Ovary (tissue), 9 donors: ENCODE results near the gene DNMT3A. TPM values are rescaled to one million over a fixed set of nuclear protein-coding genes. Genes with fewer than 3 reads are reported as not detected.

ENCODE experiments used
- DNase-seq, 5 donors: peaks; one replicate each; pipeline ENCODE4 v3.0.0-alpha.2; 2019 to 2020
- H3K27ac ChIP-seq, 2 donors: fragments of 200-600 bp; one replicate each; pipeline versions ENCODE4 v1.5.1 to v1.8.0; 2019 to 2022
- H3K27me3 ChIP-seq: fragments of 200-600 bp; one replicate; pipeline ENCODE4 v1.8.0; 2022
- H3K36me3 ChIP-seq: fragments of 200-600 bp; sonication (generic); one replicate; pipeline ENCODE4 v1.5.1; 2019
- H3K4me1 ChIP-seq: one replicate; pipeline ENCODE4 v1.8.1; 2013; ENCODE audit warnings: mild to moderate bottlenecking, moderate library complexity; ENCODE audit not compliant: insufficient read depth
- H3K4me3 ChIP-seq: fragments of 200-600 bp; sonication (generic); one replicate; pipeline ENCODE4 v1.5.1; 2017
- H3K9me3 ChIP-seq, 2 donors: fragments of 200-600 bp in 1 of 2; sonication (generic) in 1 of 2; one replicate each; pipeline versions ENCODE4 v1.5.1 to v1.8.1; 2013 to 2019; ENCODE audit warnings: mild to moderate bottlenecking in 1 of 2, moderate library complexity in 1 of 2
- CTCF ChIP-seq, 3 donors: fragments of 450-650 bp in 2 of 3; fragments of 200-600 bp in 1 of 3; IDR thresholded peaks; one replicate each; pipeline versions ENCODE4 v1.5.1 to v1.8.0; 2016 to 2022; ENCODE audit warnings: antibody characterized with exemption in 3 of 3, mild to moderate bottlenecking in 1 of 3
- EP300 ChIP-seq: sonication (generic); formaldehyde crosslinking; IDR thresholded peaks from one replicate; pipeline ENCODE4 v1.6.1; 2017; ENCODE audit warnings: antibody characterized with exemption
- POLR2A ChIP-seq: fragments of 450-650 bp; IDR thresholded peaks from one replicate; pipeline ENCODE4 v1.6.1; 2017; ENCODE audit warnings: antibody characterized with exemption, mild to moderate bottlenecking, moderate library complexity
- WGBS, 3 donors: extraction: QIAGEN DNeasy Blood & Tissue Kit in 1 of 3; methylation state at CpG; one replicate each; pipeline versions ENCODE4 v1.1.5 to v1.1.7; 2013 to 2017; 5-methylcytosine and 5-hydroxymethylcytosine counted together
- intact Hi-C, 4 donors: fragments of 100-400 bp; cut with DNase I; formaldehyde crosslinking; loops; one replicate each; pipeline versions ENCODE4 v1.11.0 to v1.15.1; 2022 to 2023
- polyA plus RNA-seq, 2 donors: library from polyadenylated mRNA; stranded (reverse); fragments of 200-250 nt in 1 of 2; fragments of 350-450 nt in 1 of 2; fragmentation: Illumina TruSeq in 1 of 2; extraction: RNeasy Lipid Tissue Mini Kit (QIAGEN cat#74804) in 1 of 2; gene quantifications; one replicate each; pipeline ENCODE4 v1.2.3, GENCODE V29; 2013 to 2014
- total RNA-seq, 7 donors: library from RNA; depleted of rRNA in 2 of 7; stranded (reverse); fragments of >200 nt in 2 of 7; fragmentation: NEBNext Ultra II Directional in 3 of 7; extraction: Animal tissue kit (Norgen Biotek cat#: 25700) in 3 of 7; gene quantifications; one replicate each; pipeline versions ENCODE4 v1.1.0 to v1.2.4, GENCODE V29; 2016 to 2023
- donor health status: DM: no; HTN: no; CAD: no; lungs with moderate emphysema.
- donor health status: DM: no; HTN: no; CAD: no.
- donor health status: Bipolar disorder and iron deficiency.
- donor health status: DM: yes; HTN: yes; CAD: no.
- donor health status: DM: no; HTN: no; CAD: no.
- donor health status: DM: yes; HTN: yes; CAD: no.

Gene DNMT3A
- total and polyA plus RNA-seq, 9 donors, result 11.3 to 72.7 (median 46.7) TPM

GRCh38 chr2:25358249-25358815 is 16.6 kb upstream of the DNMT3A start:
- WGBS, 3 donors, result 82 to 86% (median 85%) methylated on average over 6 of the region's 6 CpGs
- no peaks in the 10 kb centered on the region for H3K27me3 ChIP-seq
- no peak overlapping the region for H3K4me3 ChIP-seq
- no peaks in the 10 kb centered on the region for H3K36me3 ChIP-seq
- no peak overlapping the region for H3K27ac ChIP-seq
- no peak for TF ChIP-seq POLR2A
- TF ChIP-seq CTCF (IDR thresholded peaks at IDR 0.05), result no peak
- no peak for TF ChIP-seq EP300
- no peaks in the 10 kb centered on the region for H3K9me3 ChIP-seq
- peaks cover 7% of the 10 kb centered on the region for H3K4me1 ChIP-seq
- no peak for DNase-seq
- intact Hi-C loops, result no loop called here

- intact Hi-C loops, result no loop called here
- Histone ChIP-seq H3K36me3 (no peaks in the 10 kb centered on the region), H3K4me3 (no peak overlapping the region), H3K4me1 (no peaks in the 10 kb centered on the region), H3K27ac (no peak overlapping the region), H3K9me3 (no peaks in the 10 kb centered on the region), H3K27me3 (no peaks in the 10 kb centered on the region)
- DNase-seq, result no peak
- WGBS, 3 donors, result 48 to 55% (median 52%) methylated on average over 4 of the region's 4 CpGs
- no peak for TF ChIP-seq CTCF (IDR thresholded peaks at IDR 0.05)
- TF ChIP-seq POLR2A, result no peak
- TF ChIP-seq EP300, result no peak
These were observed 14.4 kb upstream of the DNMT3A start for GRCh38 chr2:25356088-25356487.

- H3K4me3 ChIP-seq, result no peak overlapping the region
- intact Hi-C loops, result no loop called here
- no peak overlapping the region for H3K27ac ChIP-seq
- 87 to 92% (median 89%) methylated on average over 8 of the region's 8 CpGs for WGBS, 3 donors
- no peaks in the 10 kb centered on the region for H3K27me3 ChIP-seq
- DNase-seq, result no peak
- no peaks in the 10 kb centered on the region for H3K4me1 ChIP-seq
- TF ChIP-seq POLR2A, result no peak
- TF ChIP-seq EP300, result no peak
- TF ChIP-seq CTCF (IDR thresholded peaks at IDR 0.05), result no peak
- no peaks in the 10 kb centered on the region for H3K36me3 ChIP-seq
- no peaks in the 10 kb centered on the region for H3K9me3 ChIP-seq
These were observed 13.5 kb upstream of the DNMT3A start for GRCh38 chr2:25355270-25355669.

- H3K4me1 ChIP-seq, result no peaks in the 10 kb centered on the region
- no peak overlapping the region for H3K4me3 ChIP-seq
- no peaks in the 10 kb centered on the region for H3K27me3 ChIP-seq
- 74 to 76% (median 76%) methylated on average over 6 of the region's 6 CpGs for WGBS, 3 donors
- no peaks in the 10 kb centered on the region for H3K36me3 ChIP-seq
- no peak for DNase-seq
- no peaks in the 10 kb centered on the region for H3K9me3 ChIP-seq
- TF ChIP-seq EP300, result no peak
- TF ChIP-seq CTCF (IDR thresholded peaks at IDR 0.05), result no peak
- TF ChIP-seq POLR2A, result no peak
- no peak overlapping the region for H3K27ac ChIP-seq
- intact Hi-C loops, result no loop called here
These were observed 12.4 kb upstream of the DNMT3A start for GRCh38 chr2:25354116-25354515.
